Transverse colon (tissue), 4 donors: ENCODE data around the gene PROX1. TPM values are rescaled to one million over a fixed set of nuclear protein-coding genes. Genes with fewer than 3 reads are reported as not detected.

Source experiments
- DNase-seq: peaks from one replicate; pipeline ENCODE4 v3.0.0-alpha.2; 2019
- H3K27ac ChIP-seq, 4 donors: fragments of 200-600 bp; sonication (generic); 2 replicates each; pipeline ENCODE4 v1.5.1; 2016 to 2018; ENCODE audit warnings: inconsistent platforms in 4 of 4
- H3K27me3 ChIP-seq: fragments of 200-600 bp; sonication (generic); 2 replicates; pipeline ENCODE4 v1.5.1; 2017; ENCODE audit warnings: inconsistent platforms
- H3K36me3 ChIP-seq, 4 donors: fragments of 200-600 bp; sonication (generic); 2 replicates each; pipeline ENCODE4 v1.5.1; 2017 to 2019; ENCODE audit warnings: inconsistent platforms in 4 of 4
- H3K4me1 ChIP-seq, 4 donors: fragments of 200-600 bp; sonication (generic); 2 replicates each; pipeline ENCODE4 v1.5.1; 2017 to 2020; ENCODE audit warnings: inconsistent platforms in 4 of 4
- H3K4me3 ChIP-seq, 4 donors: fragments of 200-600 bp; sonication (generic); 1 replicate in 1 of 4; 2 replicates in 3 of 4; pipeline versions ENCODE4 v1.5.1 to v1.6.1; 2017 to 2019; ENCODE audit warnings: inconsistent platforms in 4 of 4
- H3K9me3 ChIP-seq, 2 donors: fragments of 200-600 bp; sonication (generic); 2 replicates each; pipeline ENCODE4 v1.5.1; 2017 to 2019; ENCODE audit warnings: inconsistent platforms in 2 of 2
- CTCF ChIP-seq, 5 experiments: fragments of 200-600 bp in 3 of 5; fragments of 450-650 bp in 2 of 5; sonication (generic) in 3 of 5; IDR thresholded peaks; 1 replicate in 2 of 5; 2 replicates in 3 of 5; pipeline ENCODE4 v1.5.1; 2016 to 2017; ENCODE audit warnings: antibody characterized with exemption in 5 of 5, inconsistent platforms in 3 of 5, mild to moderate bottlenecking in 2 of 5, moderate library complexity in 1 of 5
- EP300 ChIP-seq: sonication (generic); formaldehyde crosslinking; IDR thresholded peaks from one replicate; pipeline ENCODE4 v1.6.1; 2017; ENCODE audit warnings: antibody characterized with exemption, low read depth
- POLR2A ChIP-seq: fragments of 450-650 bp; IDR thresholded peaks from one replicate; pipeline ENCODE4 v1.6.1; 2016; ENCODE audit warnings: antibody characterized with exemption, mild to moderate bottlenecking, moderate library complexity
- POLR2AphosphoS5 ChIP-seq, 3 donors: sonication (generic); formaldehyde crosslinking; IDR thresholded peaks; one replicate each; pipeline ENCODE4 v1.6.1; 2016; ENCODE audit warnings: antibody characterized with exemption in 3 of 3
- WGBS, 2 donors: methylation state at CpG; one replicate each; pipeline ENCODE4 v1.1.5; 2018; ENCODE audit warnings: low coverage in 1 of 2; 5-methylcytosine and 5-hydroxymethylcytosine counted together
- in situ Hi-C, 4 donors: fragments of 200-750 bp; cut with MboI; loops; one replicate each; pipeline versions ENCODE4 v1.15.0 to v1.15.1; 2017; ENCODE audit warnings: low sequenced_read_pairs in 3 of 4, low pct_ligation_motif_present in 1 of 4, low pct_unique_long_range_greater_than_20kb in 1 of 4
- intact Hi-C: fragments of 100-400 bp; cut with DNase I; formaldehyde crosslinking; loops from one replicate; pipeline ENCODE4 v1.15.1; 2023; ENCODE audit warnings: low total_unique reads
- total RNA-seq, 4 donors: library from RNA; depleted of rRNA; stranded (reverse); fragments of >200 nt; gene quantifications; one replicate each; pipeline ENCODE4 v1.1.0, GENCODE V29; 2016

Gene PROX1
- total RNA-seq, 4 donors from 2014 or later: 3.4 to 16.1 (median 8.0) TPM

DNA sequence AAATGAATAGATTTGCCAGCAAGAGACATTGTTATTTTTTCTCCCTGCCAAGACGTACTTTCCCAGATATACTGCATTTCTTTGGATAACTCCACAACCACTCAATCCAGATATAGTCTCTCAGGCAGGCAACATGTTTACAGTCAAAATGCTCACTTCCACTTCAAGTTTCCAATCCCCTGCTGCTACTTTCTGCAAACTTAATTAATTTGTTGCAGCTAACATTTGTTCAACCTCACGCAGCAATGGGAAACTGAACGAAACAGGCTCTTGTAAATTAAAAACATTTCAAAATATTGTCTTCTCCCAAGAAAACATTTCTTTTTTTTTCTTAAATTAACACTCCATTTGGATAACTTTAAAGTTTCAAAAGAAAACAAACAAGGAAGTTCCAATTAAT is 45.7 kb upstream of the PROX1 start:
- Histone ChIP-seq H3K4me3 (no peak overlapping the region), H3K9me3 (no peaks in the 10 kb centered on the region), H3K4me1 (no peaks in the 10 kb centered on the region), H3K36me3 (no peaks in the 10 kb centered on the region), H3K27me3 (peaks cover 3% of the 10 kb centered on the region), H3K27ac (no peak overlapping the region)
- 78 to 87% methylated on average over 3 of the region's 3 CpGs for WGBS, 2 donors
- no peak for TF ChIP-seq EP300
- no peak for TF ChIP-seq CTCF (IDR thresholded peaks at IDR 0.05)
- TF ChIP-seq POLR2AphosphoS5 (IDR thresholded peaks at IDR 0.05): no peak
- TF ChIP-seq POLR2A: no peak
- intact Hi-C loops (no loop called here), in situ Hi-C loops (no loop called here)
- DNase-seq: no peak

- Histone ChIP-seq H3K27me3 (peaks cover 3% of the 10 kb centered on the region), H3K27ac (no peak overlapping the region), H3K36me3 (no peaks in the 10 kb centered on the region), H3K9me3 (no peaks in the 10 kb centered on the region), H3K4me1 (no peaks in the 10 kb centered on the region), H3K4me3 (no peak overlapping the region)
- intact Hi-C loops (no loop called here), in situ Hi-C loops (no loop called here)
- DNase-seq: no peak
- TF ChIP-seq EP300 (no peak), POLR2AphosphoS5 (IDR thresholded peaks at IDR 0.05) (no peak), POLR2A (no peak), CTCF (IDR thresholded peaks at IDR 0.05) (no peak)
- WGBS, 2 donors: 26 to 36% methylated on average over 6 of the region's 6 CpGs
These were observed 40.5 kb upstream of the PROX1 start for GRCh38 chr1:213947200-213947801.

GRCh38 chr1:213951876-213952275 is 35.9 kb upstream of the PROX1 start:
- H3K4me1 ChIP-seq: no peaks in the 10 kb centered on the region
- in situ Hi-C loops (no loop called here), intact Hi-C loops (no loop called here)
- no peak overlapping the region for H3K27ac ChIP-seq
- no peak for DNase-seq
- H3K4me3 ChIP-seq: no peak overlapping the region
- no peaks in the 10 kb centered on the region for H3K36me3 ChIP-seq
- 84 to 85% methylated on average over 4 to 5 of the region's 5 CpGs for WGBS, 2 donors
- no peaks in the 10 kb centered on the region for H3K9me3 ChIP-seq
- no peaks in the 10 kb centered on the region for H3K27me3 ChIP-seq
- no peak for TF ChIP-seq EP300

- no peaks in the 10 kb centered on the region for H3K9me3 ChIP-seq
- no peak overlapping the region for H3K4me3 ChIP-seq
- TF ChIP-seq POLR2AphosphoS5 (IDR thresholded peaks at IDR 0.05): no peak
- TF ChIP-seq POLR2A: no peak
- TF ChIP-seq EP300: no peak
- no peak for TF ChIP-seq CTCF (IDR thresholded peaks at IDR 0.05)
- WGBS, 2 donors: 77 to 85% methylated on average over 5 to 8 of the region's 8 CpGs
- H3K27ac ChIP-seq: no peak overlapping the region
- peaks cover 4% of the 10 kb centered on the region for H3K27me3 ChIP-seq
- H3K36me3 ChIP-seq: no peaks in the 10 kb centered on the region
- intact Hi-C loops: no loop called here
- H3K4me1 ChIP-seq: no peaks in the 10 kb centered on the region
- in situ Hi-C loops: no loop called here
- DNase-seq: no peak
These were observed 34.0 kb upstream of the PROX1 start for GRCh38 chr1:213953806-213954205.

- no peak for DNase-seq
- in situ Hi-C loops (no loop called here), intact Hi-C loops (no loop called here)
- WGBS, 2 donors: 77 to 90% methylated on average over 7 to 8 of the region's 8 CpGs
- Histone ChIP-seq H3K27ac (no peak overlapping the region), H3K4me1 (no peaks in the 10 kb centered on the region), H3K27me3 (peaks cover 4% of the 10 kb centered on the region), H3K9me3 (no peaks in the 10 kb centered on the region), H3K36me3 (no peaks in the 10 kb centered on the region), H3K4me3 (no peak overlapping the region)
- no peak for TF ChIP-seq CTCF (IDR thresholded peaks at IDR 0.05)
- TF ChIP-seq POLR2AphosphoS5 (IDR thresholded peaks at IDR 0.05): no peak
- no peak for TF ChIP-seq POLR2A
- TF ChIP-seq EP300: no peak
These were observed 31.4 kb upstream of the PROX1 start for GRCh38 chr1:213956295-213956770.
